Measurements from ENCODE around the gene CAMSAP3.
"Not testable (repeated sequence)": the region's sequence is repeated elsewhere in the genome, so short reads cannot be mapped to it uniquely, and the experiment has no call there.

Gene CAMSAP3

GRCh38 chr19:7570761-7571160 lies 24.9 kb upstream of the CAMSAP3 start:
- no peak for DNase-seq (ENCODE audit: low read depth in 2 of 2, low spot score in 1 of 2)

- DNase-seq (ENCODE audit: low read depth in 2 of 2, low spot score in 1 of 2), result no peak
Observed at GRCh38 chr19:7575434-7576040, 20.1 kb upstream of the CAMSAP3 start.

- DNase-seq (ENCODE audit: low read depth in 2 of 2, low spot score in 1 of 2), result not testable (repeated sequence)
Observed at GRCh38 chr19:7577422-7577821, 18.2 kb upstream of the CAMSAP3 start.

- DNase-seq (ENCODE audit: low read depth in 2 of 2, low spot score in 1 of 2), result no peak
Observed at GRCh38 chr19:7578127-7578526, 17.5 kb upstream of the CAMSAP3 start.

GRCh38 chr19:7579182-7579581 lies 16.5 kb upstream of the CAMSAP3 start:
- no peak for DNase-seq (ENCODE audit: low read depth in 2 of 2, low spot score in 1 of 2)

GRCh38 chr19:7582446-7582845 lies 13.2 kb upstream of the CAMSAP3 start:
- no peak for DNase-seq (ENCODE audit: low read depth in 2 of 2, low spot score in 1 of 2)

GRCh38 chr19:7589822-7590221 lies 5.8 kb upstream of the CAMSAP3 start:
- DNase-seq (ENCODE audit: low read depth in 2 of 2, low spot score in 1 of 2), result no peak

- DNase-seq (ENCODE audit: low read depth in 2 of 2, low spot score in 1 of 2), result no peak
Observed at GRCh38 chr19:7590256-7590655, 5.4 kb upstream of the CAMSAP3 start.

GRCh38 chr19:7596211-7596937 lies 711 bp downstream of the CAMSAP3 start:
- DNase-seq (ENCODE audit: low read depth in 2 of 2, low spot score in 1 of 2), result no peak

GRCh38 chr19:7597689-7598088 lies 2.0 kb downstream of the CAMSAP3 start:
- no peak for DNase-seq (ENCODE audit: low read depth in 2 of 2, low spot score in 1 of 2)

GRCh38 chr19:7598180-7598579 lies 2.5 kb downstream of the CAMSAP3 start:
- DNase-seq (ENCODE audit: low read depth in 2 of 2, low spot score in 1 of 2), result no peak

- no peak for DNase-seq (ENCODE audit: low read depth in 2 of 2, low spot score in 1 of 2)
Observed at GRCh38 chr19:7600721-7601120, 5.1 kb downstream of the CAMSAP3 start.

GRCh38 chr19:7602240-7602934 lies 6.7 kb downstream of the CAMSAP3 start:
- no peak for DNase-seq (ENCODE audit: low read depth in 2 of 2, low spot score in 1 of 2)

- no peak for DNase-seq (ENCODE audit: low read depth in 2 of 2, low spot score in 1 of 2)
Observed at GRCh38 chr19:7602935-7603497, 7.4 kb downstream of the CAMSAP3 start.

GRCh38 chr19:7603919-7604318 lies 8.3 kb downstream of the CAMSAP3 start:
- no peak for DNase-seq (ENCODE audit: low read depth in 2 of 2, low spot score in 1 of 2)

GRCh38 chr19:7605490-7606222 lies 10.0 kb downstream of the CAMSAP3 start:
- DNase-seq (ENCODE audit: low read depth in 2 of 2, low spot score in 1 of 2), result no peak

GRCh38 chr19:7606289-7606688 lies 10.6 kb downstream of the CAMSAP3 start:
- DNase-seq (ENCODE audit: low read depth in 2 of 2, low spot score in 1 of 2), result no peak

GRCh38 chr19:7607212-7607873 lies 11.7 kb downstream of the CAMSAP3 start:
- no peak for DNase-seq (ENCODE audit: low read depth in 2 of 2, low spot score in 1 of 2)

GRCh38 chr19:7607874-7608560 lies 12.4 kb downstream of the CAMSAP3 start:
- no peak for DNase-seq (ENCODE audit: low read depth in 2 of 2, low spot score in 1 of 2)

Data from stimulated activated CD8-positive, alpha-beta memory T cell treated with anti-CD3 and anti-CD28 coated beads, Interleukin-4, amount 100 ng/mL, for 4 hours (primary cell).